Neural progenitor cell (in vitro differentiated cells): ENCODE results near the gene CCDC78. TPM values are rescaled to one million over a fixed set of nuclear protein-coding genes. Genes with fewer than 3 reads are reported as not detected.

Source experiments
- DNase-seq: peaks from one replicate; pipeline ENCODE4 v3.0.0-alpha.2; 2016; ENCODE audit warnings: low spot score
- H2AFZ ChIP-seq: fragments of 200-600 bp; sonication (generic); replicated peaks from 2 replicates; pipeline ENCODE4 v1.6.1; 2016; ENCODE audit warnings: antibody characterized with exemption
- H3F3A ChIP-seq: fragments of 200-600 bp; sonication (generic); 2 replicates; pipeline ENCODE4 v1.6.1; 2016; ENCODE audit warnings: antibody characterized with exemption, low read depth
- H3K27ac ChIP-seq: fragments of 200-600 bp; sonication (generic); 2 replicates; pipeline ENCODE4 v1.5.1; 2016; ENCODE audit warnings: mild to moderate bottlenecking
- H3K27me3 ChIP-seq: fragments of 200-600 bp; sonication (generic); 2 replicates; pipeline ENCODE4 v1.6.1; 2016; ENCODE audit warnings: mild to moderate bottlenecking, moderate library complexity
- H3K36me3 ChIP-seq: fragments of 200-600 bp; sonication (generic); 2 replicates; pipeline ENCODE4 v1.5.1; 2016
- H3K4me1 ChIP-seq: fragments of 200-600 bp; sonication (generic); 2 replicates; pipeline ENCODE4 v1.6.1; 2016; ENCODE audit warnings: mixed run types
- H3K4me2 ChIP-seq: fragments of 200-600 bp; sonication (generic); 2 replicates; pipeline ENCODE4 v1.6.1; 2016
- H3K4me3 ChIP-seq: fragments of 200-600 bp; sonication (generic); 2 replicates; pipeline ENCODE4 v1.5.1; 2016
- H3K79me2 ChIP-seq: fragments of 200-600 bp; sonication (generic); 2 replicates; pipeline ENCODE4 v1.6.1; 2016; ENCODE audit warnings: low read depth
- H3K9ac ChIP-seq: fragments of 200-600 bp; sonication (generic); 2 replicates; pipeline ENCODE4 v1.6.1; 2016
- H3K9me3 ChIP-seq: fragments of 200-600 bp; sonication (generic); 2 replicates; pipeline ENCODE4 v1.5.1; 2016; ENCODE audit warnings: low read depth
- H4K20me1 ChIP-seq: fragments of 200-600 bp; sonication (generic); 2 replicates; pipeline ENCODE4 v1.6.1; 2016; ENCODE audit warnings: low read depth
- H3K27ac Mint-ChIP-seq: 3 replicates; pipeline ENCODE4 v1.8.0; 2021; ENCODE audit warnings: mixed read lengths
- H3K27me3 Mint-ChIP-seq: 2 replicates; pipeline ENCODE4 v1.8.0; 2022; ENCODE audit warnings: low read depth, mild to moderate bottlenecking, inconsistent platforms, moderate library complexity, mixed read lengths; ENCODE audit not compliant: insufficient read depth
- H3K36me3 Mint-ChIP-seq: 3 replicates; pipeline ENCODE4 v1.8.0; 2021; ENCODE audit warnings: mixed read lengths
- H3K4me1 Mint-ChIP-seq: 3 replicates; pipeline ENCODE4 v1.8.0; 2021; ENCODE audit warnings: mixed read lengths
- H3K4me3 Mint-ChIP-seq: 3 replicates; pipeline ENCODE4 v1.8.0; 2021; ENCODE audit warnings: mild to moderate bottlenecking, moderate library complexity, mixed read lengths
- H3K9me3 Mint-ChIP-seq: 3 replicates; pipeline ENCODE4 v1.8.0; 2020; ENCODE audit warnings: mixed read lengths
- EZH2 ChIP-seq: fragments of 200-600 bp; sonication (generic); IDR thresholded peaks from 2 replicates; pipeline ENCODE4 v1.6.1; 2017; ENCODE audit warnings: antibody characterized with exemption, mild to moderate bottlenecking, moderate library complexity
- EZH2phosphoT487 ChIP-seq: fragments of 200-600 bp; sonication (generic); IDR thresholded peaks from 2 replicates; pipeline ENCODE4 v1.6.1; 2017; ENCODE audit warnings: antibody characterized with exemption
- total RNA-seq: library from RNA; depleted of rRNA; stranded (reverse); fragments of >200 nt; gene quantifications from 2 replicates; pipeline ENCODE4 v1.2.3, GENCODE V29; 2015; ENCODE audit warnings: low replicate concordance
- TF ChIP-seq, protein P1 (sequence below): fragments of 200-600 bp; sonication (generic); IDR thresholded peaks from 2 replicates; pipeline ENCODE4 v1.5.1; 2017; ENCODE audit warnings: antibody characterized with exemption, mild to moderate bottlenecking

The CCDC78 gene
- total RNA-seq, 1 donor from 2014 or later = 0.67 TPM

- Histone ChIP-seq H4K20me1 (peaks cover 64% of the 10 kb centered on the region), H3F3A (peaks cover 18% of the 10 kb centered on the region), H3K4me3 (peak overlapping the region; percentile 31), H2AFZ (no peak overlapping the region), H3K27ac (no peak overlapping the region), H3K4me2 (peak overlapping the region; percentile 69), H3K27me3 (peaks cover 100% of the 10 kb centered on the region), H3K9me3 (no peaks in the 10 kb centered on the region), H3K79me2 (no peaks in the 10 kb centered on the region), H3K4me1 (peaks cover 6% of the 10 kb centered on the region), H3K36me3 (no peaks in the 10 kb centered on the region), H3K9ac (no peak overlapping the region)
- H3K4me3 Mint-ChIP-seq = peak overlapping the region; percentile 74
- TF ChIP-seq, protein P1, sequence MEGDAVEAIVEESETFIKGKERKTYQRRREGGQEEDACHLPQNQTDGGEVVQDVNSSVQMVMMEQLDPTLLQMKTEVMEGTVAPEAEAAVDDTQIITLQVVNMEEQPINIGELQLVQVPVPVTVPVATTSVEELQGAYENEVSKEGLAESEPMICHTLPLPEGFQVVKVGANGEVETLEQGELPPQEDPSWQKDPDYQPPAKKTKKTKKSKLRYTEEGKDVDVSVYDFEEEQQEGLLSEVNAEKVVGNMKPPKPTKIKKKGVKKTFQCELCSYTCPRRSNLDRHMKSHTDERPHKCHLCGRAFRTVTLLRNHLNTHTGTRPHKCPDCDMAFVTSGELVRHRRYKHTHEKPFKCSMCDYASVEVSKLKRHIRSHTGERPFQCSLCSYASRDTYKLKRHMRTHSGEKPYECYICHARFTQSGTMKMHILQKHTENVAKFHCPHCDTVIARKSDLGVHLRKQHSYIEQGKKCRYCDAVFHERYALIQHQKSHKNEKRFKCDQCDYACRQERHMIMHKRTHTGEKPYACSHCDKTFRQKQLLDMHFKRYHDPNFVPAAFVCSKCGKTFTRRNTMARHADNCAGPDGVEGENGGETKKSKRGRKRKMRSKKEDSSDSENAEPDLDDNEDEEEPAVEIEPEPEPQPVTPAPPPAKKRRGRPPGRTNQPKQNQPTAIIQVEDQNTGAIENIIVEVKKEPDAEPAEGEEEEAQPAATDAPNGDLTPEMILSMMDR = no peak
- TF ChIP-seq EZH2phosphoT487 = peak; percentile 98
- TF ChIP-seq EZH2 = peak; percentile 98
- no peaks in the 10 kb centered on the region for H3K9me3 Mint-ChIP-seq
- peaks cover 54% of the 10 kb centered on the region for H3K27me3 Mint-ChIP-seq
- peaks cover 28% of the 10 kb centered on the region for H3K4me1 Mint-ChIP-seq
- DNase-seq = peak; percentile 45
- no peaks in the 10 kb centered on the region for H3K36me3 Mint-ChIP-seq
- H3K27ac Mint-ChIP-seq = no peak overlapping the region
Observed at GRCh38 chr16:706189-707061, 19.8 kb downstream of the CCDC78 start.

- TF ChIP-seq, protein P1 = no peak
- TF ChIP-seq EZH2 = no peak
- no peak for TF ChIP-seq EZH2phosphoT487
- DNase-seq = peak; percentile 58
- Histone ChIP-seq H3K9ac (no peak within 1 kb of the TSS), H3K4me3 (peak within 1 kb of the TSS; percentile 31), H3K4me1 (peaks cover 6% of the 10 kb centered on the region), H2AFZ (no peak within 1 kb of the TSS), H4K20me1 (peaks cover 70% of the 10 kb centered on the region), H3K79me2 (no peaks in the 10 kb centered on the region), H3K9me3 (no peaks in the 10 kb centered on the region), H3K4me2 (peak within 1 kb of the TSS; percentile 69), H3K27ac (no peak within 1 kb of the TSS), H3K27me3 (peaks cover 100% of the 10 kb centered on the region), H3F3A (peaks cover 18% of the 10 kb centered on the region), H3K36me3 (no peaks in the 10 kb centered on the region)
- peaks cover 23% of the 10 kb centered on the region for H3K4me1 Mint-ChIP-seq
- no peak within 1 kb of the TSS for H3K27ac Mint-ChIP-seq
- no peaks in the 10 kb centered on the region for H3K36me3 Mint-ChIP-seq
- H3K27me3 Mint-ChIP-seq = peaks cover 56% of the 10 kb centered on the region
- H3K9me3 Mint-ChIP-seq = no peaks in the 10 kb centered on the region
- H3K4me3 Mint-ChIP-seq = peak within 1 kb of the TSS; percentile 74
Observed at GRCh38 chr16:705431-706188, 20.6 kb downstream of the CCDC78 start, which contains the start of gene FBXL16. TSS of gene FBXL16 (minus strand) at chr16:705801. CDS start at chr16:697405, 8,396 bp downstream.

DNA sequence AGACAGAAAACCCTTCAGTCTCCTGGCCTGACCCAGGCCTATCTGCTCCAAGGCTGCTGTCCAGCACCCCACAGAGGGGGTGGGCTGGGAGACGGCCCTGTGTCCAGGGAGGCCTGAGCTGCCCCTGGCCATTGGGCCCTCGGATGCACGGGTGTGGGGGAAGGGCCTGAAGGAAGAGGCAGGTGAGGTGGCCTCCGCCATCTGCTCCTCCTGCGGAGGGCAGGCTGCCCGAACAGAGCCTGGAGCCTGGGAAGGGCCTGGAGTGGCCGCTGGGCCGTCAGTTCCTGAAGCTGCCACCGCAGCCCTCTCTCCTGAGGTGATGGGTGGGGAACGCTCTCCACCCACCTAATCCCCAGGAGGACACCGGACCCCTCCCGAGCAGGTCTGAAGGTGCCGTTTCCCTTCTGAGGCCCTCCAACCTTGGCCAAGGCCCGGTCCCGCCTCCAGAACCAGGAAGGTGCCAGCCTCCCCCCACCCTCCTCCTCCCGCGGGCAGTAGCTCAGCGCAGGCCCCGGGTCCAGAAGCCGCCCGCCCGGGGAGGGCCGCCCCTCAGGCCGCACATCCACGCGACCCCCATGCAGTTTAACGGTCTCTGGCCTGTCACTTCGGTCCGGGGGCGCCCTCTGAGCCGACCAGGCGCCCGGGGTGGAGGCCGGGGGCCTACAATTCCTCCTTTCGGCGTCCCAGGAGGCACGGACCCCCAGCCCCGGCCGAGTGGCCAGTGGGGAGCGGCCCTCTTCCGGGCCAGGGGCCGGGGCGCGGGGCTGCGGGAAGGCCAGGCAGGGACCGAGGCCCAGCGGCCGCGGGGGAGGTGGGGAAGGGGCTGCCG lies 21.5 kb downstream of the CCDC78 start:
- no peak overlapping the region for H3K9ac ChIP-seq
- H3K4me3 ChIP-seq = no peak overlapping the region

More for the DNA sequence above, 21.5 kb downstream of the CCDC78 start:
- Histone ChIP-seq H3F3A (peaks cover 16% of the 10 kb centered on the region), H3K36me3 (no peaks in the 10 kb centered on the region), H3K27ac (no peak overlapping the region), H3K9me3 (no peaks in the 10 kb centered on the region), H2AFZ (no peak overlapping the region), H3K27me3 (peaks cover 100% of the 10 kb centered on the region), H3K4me2 (peak overlapping the region; percentile 67), H4K20me1 (peaks cover 70% of the 10 kb centered on the region), H3K79me2 (no peaks in the 10 kb centered on the region), H3K4me1 (peaks cover 1% of the 10 kb centered on the region)
- DNase-seq = peak; percentile 40
- TF ChIP-seq EZH2phosphoT487 (peak; percentile 90), EZH2 (peak; percentile 91)
- TF ChIP-seq, protein P1 = no peak
- Mint-ChIP-seq H3K27me3 (peaks cover 56% of the 10 kb centered on the region), H3K36me3 (no peaks in the 10 kb centered on the region), H3K9me3 (no peaks in the 10 kb centered on the region), H3K4me3 (peak overlapping the region; percentile 76), H3K4me1 (peaks cover 15% of the 10 kb centered on the region), H3K27ac (no peak overlapping the region)
